ENCODE results near the gene ATP9B. TPM values are rescaled to one million over a fixed set of nuclear protein-coding genes. Genes with fewer than 3 reads are reported as not detected.

Gene ATP9B
- total RNA-seq, 1 experiment from 2014 or later = 17.9 TPM

DNA sequence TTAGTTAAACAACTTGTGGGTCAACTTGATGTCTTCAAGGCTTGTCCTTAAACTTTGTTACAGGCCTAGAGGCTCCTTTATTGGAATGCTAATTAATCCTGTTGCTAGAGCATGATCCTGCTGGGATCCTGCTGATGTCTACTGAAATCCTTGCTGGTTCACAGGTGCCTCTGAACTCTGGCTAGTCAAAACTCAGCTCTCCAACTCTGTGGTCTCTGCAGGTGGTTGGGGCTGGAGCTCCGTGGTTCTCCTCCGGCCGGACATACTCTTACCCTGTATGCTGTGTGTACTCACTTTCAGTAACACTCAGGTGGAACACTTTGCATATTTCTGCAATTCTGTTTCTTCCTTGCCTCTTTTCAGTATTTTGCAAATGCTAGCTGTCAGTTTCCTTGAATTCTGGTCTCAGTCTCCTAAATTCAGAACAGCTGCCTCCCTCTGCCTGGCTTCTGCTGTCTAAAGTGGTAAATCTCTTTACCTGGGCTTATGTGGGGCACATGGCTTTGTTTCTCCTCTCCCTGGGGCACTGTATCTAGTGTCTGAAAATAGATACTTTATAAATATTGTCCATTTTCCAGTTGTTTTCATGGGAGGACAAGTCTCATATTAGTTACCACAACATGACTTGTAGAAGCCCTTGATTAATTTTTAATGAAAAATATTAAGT, 113.0 kb downstream of the ATP9B start:
- no peak for TF ChIP-seq EZH2 (IDR thresholded peaks at IDR 0.05; ENCODE audit: borderline replicate concordance, low read depth, low read length, poor library complexity, severe bottlenecking)
- TF ChIP-seq, protein P1, sequence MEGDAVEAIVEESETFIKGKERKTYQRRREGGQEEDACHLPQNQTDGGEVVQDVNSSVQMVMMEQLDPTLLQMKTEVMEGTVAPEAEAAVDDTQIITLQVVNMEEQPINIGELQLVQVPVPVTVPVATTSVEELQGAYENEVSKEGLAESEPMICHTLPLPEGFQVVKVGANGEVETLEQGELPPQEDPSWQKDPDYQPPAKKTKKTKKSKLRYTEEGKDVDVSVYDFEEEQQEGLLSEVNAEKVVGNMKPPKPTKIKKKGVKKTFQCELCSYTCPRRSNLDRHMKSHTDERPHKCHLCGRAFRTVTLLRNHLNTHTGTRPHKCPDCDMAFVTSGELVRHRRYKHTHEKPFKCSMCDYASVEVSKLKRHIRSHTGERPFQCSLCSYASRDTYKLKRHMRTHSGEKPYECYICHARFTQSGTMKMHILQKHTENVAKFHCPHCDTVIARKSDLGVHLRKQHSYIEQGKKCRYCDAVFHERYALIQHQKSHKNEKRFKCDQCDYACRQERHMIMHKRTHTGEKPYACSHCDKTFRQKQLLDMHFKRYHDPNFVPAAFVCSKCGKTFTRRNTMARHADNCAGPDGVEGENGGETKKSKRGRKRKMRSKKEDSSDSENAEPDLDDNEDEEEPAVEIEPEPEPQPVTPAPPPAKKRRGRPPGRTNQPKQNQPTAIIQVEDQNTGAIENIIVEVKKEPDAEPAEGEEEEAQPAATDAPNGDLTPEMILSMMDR (conservative IDR thresholded peaks at IDR 0.05; ENCODE audit: low read depth, low read length) = no peak
- POLR2A ChIA-PET (ENCODE audit: low non-redundant PET) = no interaction called here
- H3K9me3 ChIP-seq (ENCODE audit: low read depth, low read length, poor library complexity, severe bottlenecking) = no peaks in the 10 kb centered on the region
- H3K4me1 ChIP-seq (ENCODE audit: insufficient read depth, low read length, poor library complexity, severe bottlenecking) = no peaks in the 10 kb centered on the region
- intact Hi-C loops (cut with micrococcal nuclease; ENCODE audit: unreplicated experiment) = no loop called here
- H3K27ac ChIP-seq (ENCODE audit: low read depth, low read length, poor library complexity, severe bottlenecking) = no peak overlapping the region
- H3K27me3 ChIP-seq (replicated peaks; ENCODE audit: insufficient read depth, low read depth, low read length, poor library complexity) = no peaks in the 10 kb centered on the region
- no peak overlapping the region for H3K4me3 ChIP-seq (ENCODE audit: low read depth, low read length, poor library complexity, severe bottlenecking)
- BruUV-seq (replicated peaks) = no TSS peak
- DNase-seq (ENCODE audit: low spot score) = no peak
- CTCF ChIA-PET = no interaction called here
- no peaks in the 10 kb centered on the region for H3K36me3 ChIP-seq (ENCODE audit: insufficient read depth, low read length, poor library complexity, severe bottlenecking)

DNA sequence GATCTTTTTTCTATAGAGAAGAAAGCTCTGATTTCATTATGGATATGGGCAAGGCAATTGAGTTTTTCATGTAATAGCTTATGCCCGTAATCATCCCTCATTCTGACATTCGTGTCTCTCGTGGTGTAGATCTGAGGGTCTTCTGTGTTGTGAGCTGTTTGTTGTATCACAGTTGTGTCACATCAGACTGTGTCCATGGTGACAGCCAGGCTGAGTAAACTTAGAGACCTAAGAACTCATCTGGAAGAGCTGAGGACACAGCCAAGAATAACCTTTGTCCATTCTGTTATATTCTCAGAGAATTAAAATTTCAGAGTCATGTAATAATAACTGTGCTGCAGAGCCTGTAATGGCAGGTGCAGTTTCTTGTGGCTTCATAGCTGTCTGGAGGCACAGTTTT, 116.5 kb downstream of the ATP9B start:
- Histone ChIP-seq H3K27ac (ENCODE audit: low read depth, low read length, poor library complexity, severe bottlenecking) (no peak overlapping the region), H3K4me3 (ENCODE audit: low read depth, low read length, poor library complexity, severe bottlenecking) (no peak overlapping the region), H3K36me3 (ENCODE audit: insufficient read depth, low read length, poor library complexity, severe bottlenecking) (no peaks in the 10 kb centered on the region), H3K4me1 (ENCODE audit: insufficient read depth, low read length, poor library complexity, severe bottlenecking) (no peaks in the 10 kb centered on the region), H3K27me3 (replicated peaks; ENCODE audit: insufficient read depth, low read depth, low read length, poor library complexity) (no peaks in the 10 kb centered on the region), H3K9me3 (ENCODE audit: low read depth, low read length, poor library complexity, severe bottlenecking) (no peaks in the 10 kb centered on the region)
- intact Hi-C loops (cut with micrococcal nuclease; ENCODE audit: unreplicated experiment) = no loop called here
- TF ChIP-seq EZH2 (IDR thresholded peaks at IDR 0.05; ENCODE audit: borderline replicate concordance, low read depth, low read length, poor library complexity, severe bottlenecking) = no peak
- TF ChIP-seq, protein P1 (conservative IDR thresholded peaks at IDR 0.05; ENCODE audit: low read depth, low read length) = no peak
- POLR2A ChIA-PET (ENCODE audit: low non-redundant PET) = no interaction called here
- CTCF ChIA-PET = no interaction called here
- DNase-seq (ENCODE audit: low spot score) = no peak
- no TSS peak for BruUV-seq (replicated peaks)

DNA sequence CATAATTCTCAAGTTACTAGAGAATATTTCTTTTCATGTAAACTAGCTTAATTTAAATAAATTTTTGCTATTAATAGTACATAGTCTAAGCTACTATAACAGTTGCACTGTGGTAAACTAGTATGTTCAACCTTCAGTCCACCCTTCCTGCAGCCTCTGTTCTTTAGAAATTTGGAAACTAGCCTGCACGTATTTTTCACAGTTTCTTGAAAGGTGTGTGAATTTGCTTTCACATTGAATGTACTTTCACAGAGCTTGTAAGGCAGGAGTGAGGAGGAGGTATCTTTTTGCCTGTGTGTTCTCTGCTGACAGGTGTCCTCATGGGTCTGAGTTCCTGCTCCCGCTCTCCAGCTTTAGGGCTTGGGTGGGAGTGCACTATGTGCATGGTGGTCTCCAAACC, 117.5 kb downstream of the ATP9B start:
- no peaks in the 10 kb centered on the region for H3K36me3 ChIP-seq (ENCODE audit: insufficient read depth, low read length, poor library complexity, severe bottlenecking)
- TF ChIP-seq, protein P1 (conservative IDR thresholded peaks at IDR 0.05; ENCODE audit: low read depth, low read length) = no peak
- no peak for TF ChIP-seq EZH2 (IDR thresholded peaks at IDR 0.05; ENCODE audit: borderline replicate concordance, low read depth, low read length, poor library complexity, severe bottlenecking)
- no TSS peak for BruUV-seq (replicated peaks)
- CTCF ChIA-PET = no interaction called here
- POLR2A ChIA-PET (ENCODE audit: low non-redundant PET) = no interaction called here
- intact Hi-C loops (cut with micrococcal nuclease; ENCODE audit: unreplicated experiment) = no loop called here
- no peak for DNase-seq (ENCODE audit: low spot score)
- H3K4me1 ChIP-seq (ENCODE audit: insufficient read depth, low read length, poor library complexity, severe bottlenecking) = no peaks in the 10 kb centered on the region
- H3K27ac ChIP-seq (ENCODE audit: low read depth, low read length, poor library complexity, severe bottlenecking) = no peak overlapping the region
- no peaks in the 10 kb centered on the region for H3K27me3 ChIP-seq (replicated peaks; ENCODE audit: insufficient read depth, low read depth, low read length, poor library complexity)
- H3K9me3 ChIP-seq (ENCODE audit: low read depth, low read length, poor library complexity, severe bottlenecking) = no peaks in the 10 kb centered on the region
- no peak overlapping the region for H3K4me3 ChIP-seq (ENCODE audit: low read depth, low read length, poor library complexity, severe bottlenecking)

Data from A673 (cell line).